22Rv1 (cell line): ENCODE measurements around the gene UTS2R.

ENCODE experiments used
- ZFX ChIP-seq: fragments of 450-650 bp; IDR thresholded peaks from 2 replicates; pipeline ENCODE4 v1.6.1; 2017; ENCODE audit warnings: antibody characterized with exemption, borderline replicate concordance
- TF ChIP-seq, protein P1 (sequence below): fragments of 450-650 bp; IDR thresholded peaks from 2 replicates; pipeline ENCODE4 v1.5.1; 2017; ENCODE audit warnings: mild to moderate bottlenecking

DNA sequence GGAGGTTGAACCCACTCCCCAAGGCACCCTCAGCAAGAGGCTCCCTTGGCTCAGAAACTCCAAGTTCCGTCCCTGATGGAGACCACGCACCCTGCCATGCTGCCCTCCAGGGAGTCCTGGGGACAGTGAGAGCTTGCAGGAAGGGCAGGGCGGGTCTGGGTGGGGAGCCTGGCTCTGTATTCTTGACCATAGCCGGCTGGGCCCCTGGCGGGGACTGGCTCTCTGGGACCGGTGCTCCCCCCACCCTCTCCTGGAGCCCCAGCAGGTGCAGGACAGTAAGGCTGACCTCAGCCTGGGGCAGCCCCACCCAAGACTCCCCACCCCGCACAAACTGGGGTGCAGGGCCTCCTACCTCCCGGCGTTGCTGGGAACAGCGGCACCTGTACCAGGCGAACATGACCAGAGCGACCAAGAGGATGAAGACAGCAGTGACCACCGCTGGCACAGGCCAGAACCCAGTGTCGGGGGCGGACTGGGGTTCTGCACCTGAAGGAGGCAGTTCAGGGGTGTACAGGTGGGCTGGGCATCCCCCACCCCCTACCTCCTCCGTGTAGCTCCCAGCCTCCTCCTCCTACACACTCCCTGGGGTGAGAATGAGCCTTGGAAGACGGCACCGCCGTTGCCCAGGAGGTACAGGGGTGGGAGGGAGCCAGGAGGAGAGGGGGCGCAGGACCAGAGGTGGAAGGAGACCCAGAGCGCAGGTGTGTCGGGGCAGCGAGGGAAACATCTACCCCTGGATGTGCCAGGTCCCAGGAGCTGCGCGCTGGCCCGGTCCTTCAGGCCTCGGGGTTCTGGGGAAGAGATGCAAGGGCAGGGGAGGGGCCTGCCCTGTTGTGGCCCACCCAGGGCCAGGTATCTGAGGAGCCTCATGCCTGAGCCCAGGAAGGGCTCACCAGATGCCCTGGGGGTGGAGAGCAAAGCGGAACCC, 48.8 kb upstream of the UTS2R start:
- TF ChIP-seq, protein P1, sequence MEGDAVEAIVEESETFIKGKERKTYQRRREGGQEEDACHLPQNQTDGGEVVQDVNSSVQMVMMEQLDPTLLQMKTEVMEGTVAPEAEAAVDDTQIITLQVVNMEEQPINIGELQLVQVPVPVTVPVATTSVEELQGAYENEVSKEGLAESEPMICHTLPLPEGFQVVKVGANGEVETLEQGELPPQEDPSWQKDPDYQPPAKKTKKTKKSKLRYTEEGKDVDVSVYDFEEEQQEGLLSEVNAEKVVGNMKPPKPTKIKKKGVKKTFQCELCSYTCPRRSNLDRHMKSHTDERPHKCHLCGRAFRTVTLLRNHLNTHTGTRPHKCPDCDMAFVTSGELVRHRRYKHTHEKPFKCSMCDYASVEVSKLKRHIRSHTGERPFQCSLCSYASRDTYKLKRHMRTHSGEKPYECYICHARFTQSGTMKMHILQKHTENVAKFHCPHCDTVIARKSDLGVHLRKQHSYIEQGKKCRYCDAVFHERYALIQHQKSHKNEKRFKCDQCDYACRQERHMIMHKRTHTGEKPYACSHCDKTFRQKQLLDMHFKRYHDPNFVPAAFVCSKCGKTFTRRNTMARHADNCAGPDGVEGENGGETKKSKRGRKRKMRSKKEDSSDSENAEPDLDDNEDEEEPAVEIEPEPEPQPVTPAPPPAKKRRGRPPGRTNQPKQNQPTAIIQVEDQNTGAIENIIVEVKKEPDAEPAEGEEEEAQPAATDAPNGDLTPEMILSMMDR = no peak
- TF ChIP-seq ZFX = no peak
